ENCODE measurements around the gene EPDR1. TPM values are rescaled to one million over a fixed set of nuclear protein-coding genes. Genes with fewer than 3 reads are reported as not detected.

The EPDR1 gene
- total RNA-seq, 1 experiment from 2014 or later, result 5.3 TPM

GRCh38 chr7:37957221-37957970, 37.0 kb downstream of the EPDR1 start:
- Histone ChIP-seq H2BK12ac (ENCODE audit: insufficient read length, low read depth, low read length) (no peak overlapping the region), H4K8ac (replicated peaks; ENCODE audit: insufficient read length, low read depth, low read length) (no peak overlapping the region), H3K4me1 (ENCODE audit: insufficient read depth, low read length) (no peaks in the 10 kb centered on the region), H3K27ac (ENCODE audit: insufficient read length, low read depth, low read length) (no peak overlapping the region), H3K79me2 (ENCODE audit: insufficient read depth, low read length) (no peaks in the 10 kb centered on the region), H3K23me2 (ENCODE audit: insufficient read length, low read depth, low read length, poor library complexity, severe bottlenecking) (no peaks in the 10 kb centered on the region), H3K14ac (ENCODE audit: insufficient read depth, low read length) (no peak overlapping the region), H2BK120ac (ENCODE audit: low read depth, low read length, poor library complexity, severe bottlenecking) (no peak overlapping the region), H3K79me1 (ENCODE audit: insufficient read depth, low read depth, low read length, poor library complexity, severe bottlenecking) (no peaks in the 10 kb centered on the region), H3T11ph (ENCODE audit: low read length) (no peak overlapping the region), H4K91ac (ENCODE audit: insufficient read length, low read depth, low read length) (no peak overlapping the region), H3K27me3 (ENCODE audit: insufficient read depth, low read length) (no peaks in the 10 kb centered on the region), H3K9me3 (ENCODE audit: control insufficient read depth, low read depth, low read length) (no peaks in the 10 kb centered on the region), H2BK5ac (ENCODE audit: insufficient read length, low read length) (no peak overlapping the region), H4K5ac (ENCODE audit: insufficient read length, low read depth, low read length) (no peak overlapping the region), H3K4ac (ENCODE audit: low read depth, low read length) (no peak overlapping the region), H3K18ac (ENCODE audit: insufficient read length, low read depth, low read length) (no peak overlapping the region), H2BK20ac (ENCODE audit: low read depth, low read length, poor library complexity, severe bottlenecking) (no peak overlapping the region), H3K4me2 (ENCODE audit: insufficient read depth, insufficient read length, low read length) (no peak overlapping the region), H3K56ac (ENCODE audit: insufficient read length, low read depth, low read length) (no peak overlapping the region), H3K23ac (ENCODE audit: insufficient read length, low read depth, low read length) (no peak overlapping the region), H2BK15ac (ENCODE audit: low read depth, low read length) (no peak overlapping the region), H2AK5ac (ENCODE audit: insufficient read length, low read length) (no peak overlapping the region), H4K20me1 (ENCODE audit: control insufficient read depth, insufficient read depth, insufficient read length) (no peaks in the 10 kb centered on the region), H2AFZ (ENCODE audit: low read length) (no peak overlapping the region), H3K9ac (ENCODE audit: extremely low read depth, insufficient read length, low read length) (no peak overlapping the region)
- Mint-ChIP-seq H3K36me3 (ENCODE audit: insufficient read depth in 1 of 3, low read depth in 3 of 3) (no peaks in the 10 kb centered on the region), H3K27me3 (ENCODE audit: low read depth) (peaks cover 2% of the 10 kb centered on the region), H3K9me3 (no peaks in the 10 kb centered on the region), H3K27ac (no peak overlapping the region), H3K4me1 (no peaks in the 10 kb centered on the region), H3K4me3 (no peak overlapping the region)
- no peak for TF ChIP-seq CTCF (conservative IDR thresholded peaks at IDR 0.05)
- WGBS (ENCODE audit: extremely low coverage, insufficient read length, low lambda C conversion rate), result no CpG with 5 or more reads among the region's 9 CpGs
- no peak for DNase-seq

Data from H9 (cell line).